ENCODE measurements around the gene MBD5. TPM values are rescaled to one million over a fixed set of nuclear protein-coding genes. Genes with fewer than 3 reads are reported as not detected.

Gene MBD5
- total and polyA plus RNA-seq, 4 experiments from 2014 or later: 3.1 to 64.5 (median 33.9) TPM

DNA sequence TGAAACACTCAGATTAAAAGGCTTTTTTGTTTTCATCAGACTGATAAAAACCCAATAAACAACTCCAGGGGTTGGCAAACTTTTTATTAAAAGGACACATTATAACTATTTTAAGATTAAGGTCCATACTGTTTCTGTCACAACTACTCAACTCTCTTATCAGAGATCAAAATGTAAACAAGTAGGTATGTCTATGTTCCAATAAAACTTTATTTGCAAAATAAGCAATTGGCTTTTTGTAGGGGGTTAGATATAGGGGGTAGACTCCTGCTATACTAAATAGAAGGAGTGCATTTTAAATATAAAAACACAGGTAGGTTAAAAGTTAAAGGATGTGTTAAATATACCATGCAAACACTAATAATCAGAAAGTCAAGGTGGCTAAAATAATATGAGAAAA lies 174.0 kb downstream of the MBD5 start:
- DNase-seq: no peak
- Mint-ChIP-seq H3K9me3 (no peaks in the 10 kb centered on the region), H3K27me3 (no peaks in the 10 kb centered on the region), H3K36me3 (no peaks in the 10 kb centered on the region), H3K4me1 (peaks cover 0 to 5% (median under 1%) of the 10 kb centered on the region in 4 donors), H3K4me3 (no peak overlapping the region), H3K27ac (no peak overlapping the region)
- no peaks in the 10 kb centered on the region for H3K9me3 ChIP-seq (ENCODE audit: control insufficient read depth in 1 of 2, low read length in 2 of 2)
- CTCF ChIA-PET (ENCODE audit: partially characterized antibody): no interaction called here
- no peaks in the 10 kb centered on the region for H3K4me1 ChIP-seq (ENCODE audit: insufficient read depth, low read length)
- intact Hi-C loops (cut with micrococcal nuclease): no loop called here
- POLR2A ChIA-PET (ENCODE audit: partially characterized antibody): no interaction called here
- H3K27me3 ChIP-seq (ENCODE audit: insufficient read depth, low read length): no peaks in the 10 kb centered on the region
- no peaks in the 10 kb centered on the region for H3K36me3 ChIP-seq (ENCODE audit: insufficient read depth, low read length)
- no peak overlapping the region for H3K27ac ChIP-seq (ENCODE audit: low read depth, low read length)
- no peak overlapping the region for H3K4me3 ChIP-seq (ENCODE audit: low read length in 2 of 2)

- Mint-ChIP-seq H3K4me3 (no peak overlapping the region), H3K27ac (peak overlapping the region in 2 of 7 donors; percentile 35 to 75), H3K36me3 (peaks cover 4 to 8% of the 10 kb centered on the region in 2 donors), H3K4me1 (peaks cover 0 to 5% (median under 1%) of the 10 kb centered on the region in 4 donors), H3K27me3 (no peaks in the 10 kb centered on the region), H3K9me3 (peaks cover 0 to 1% (median 0%) of the 10 kb centered on the region in 8 donors)
- CTCF ChIA-PET (ENCODE audit: partially characterized antibody): interaction anchor here (2.1 to 2.9 kb wide), 2 partner anchors 211 to 212 kb away, joined by 6 to 11 read pairs; no protein-coding TSS in a partner anchor
- Histone ChIP-seq H3K4me3 (ENCODE audit: low read length in 2 of 2) (no peak overlapping the region), H3K9me3 (ENCODE audit: control insufficient read depth in 1 of 2, low read length in 2 of 2) (no peaks in the 10 kb centered on the region), H3K4me1 (ENCODE audit: insufficient read depth, low read length) (no peaks in the 10 kb centered on the region), H3K27me3 (ENCODE audit: insufficient read depth, low read length) (no peaks in the 10 kb centered on the region), H3K36me3 (ENCODE audit: insufficient read depth, low read length) (no peaks in the 10 kb centered on the region), H3K27ac (ENCODE audit: low read depth, low read length) (no peak overlapping the region)
- POLR2A ChIA-PET (ENCODE audit: partially characterized antibody): no interaction called here
- intact Hi-C loops (cut with micrococcal nuclease): no loop called here
- peak in 4 of 5 donors; percentile 17 to 23 (median 20) for DNase-seq
Measured at GRCh38 chr2:148201075-148202004, 180.4 kb downstream of the MBD5 start.

DNA sequence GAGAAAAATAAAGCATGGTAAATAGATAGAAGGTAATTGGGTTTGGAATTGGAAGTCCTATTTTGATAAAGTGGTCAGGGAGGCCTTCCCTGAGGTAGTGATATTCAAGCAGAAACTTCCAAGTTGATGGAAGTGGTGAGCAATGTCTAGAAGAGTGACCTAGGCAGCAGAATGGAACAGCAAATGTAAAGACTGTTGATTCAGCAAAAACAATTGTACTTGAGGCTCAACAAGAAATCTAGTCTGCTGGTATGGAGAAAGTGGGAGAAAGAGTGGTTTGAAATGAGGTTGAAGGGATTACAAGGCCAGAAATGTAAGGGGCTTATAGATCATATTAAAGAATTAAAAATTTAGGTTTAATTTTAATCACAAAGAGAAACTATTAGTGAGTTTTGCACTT lies 181.3 kb downstream of the MBD5 start:
- POLR2A ChIA-PET (ENCODE audit: partially characterized antibody): no interaction called here
- Histone ChIP-seq H3K27ac (ENCODE audit: low read depth, low read length) (no peak overlapping the region), H3K4me1 (ENCODE audit: insufficient read depth, low read length) (no peaks in the 10 kb centered on the region), H3K4me3 (ENCODE audit: low read length in 2 of 2) (no peak overlapping the region), H3K36me3 (ENCODE audit: insufficient read depth, low read length) (no peaks in the 10 kb centered on the region), H3K9me3 (ENCODE audit: control insufficient read depth in 1 of 2, low read length in 2 of 2) (no peaks in the 10 kb centered on the region), H3K27me3 (ENCODE audit: insufficient read depth, low read length) (no peaks in the 10 kb centered on the region)
- no peak overlapping the region for H3K4me3 Mint-ChIP-seq
- intact Hi-C loops (cut with micrococcal nuclease): no loop called here
- peaks cover 6 to 8% of the 10 kb centered on the region in 2 donors for H3K36me3 Mint-ChIP-seq
- no peak for DNase-seq
- CTCF ChIA-PET (ENCODE audit: partially characterized antibody): interaction anchor here (2.1 kb wide), 1 partner anchor 212 kb away, joined by 6 read pairs; no protein-coding TSS in a partner anchor
- H3K9me3 Mint-ChIP-seq: peaks cover 0 to 1% (median 0%) of the 10 kb centered on the region in 8 donors
- H3K27me3 Mint-ChIP-seq: no peaks in the 10 kb centered on the region
- H3K4me1 Mint-ChIP-seq: peaks cover 0 to under 1% (median 0%) of the 10 kb centered on the region in 4 donors
- no peak overlapping the region for H3K27ac Mint-ChIP-seq

DNA sequence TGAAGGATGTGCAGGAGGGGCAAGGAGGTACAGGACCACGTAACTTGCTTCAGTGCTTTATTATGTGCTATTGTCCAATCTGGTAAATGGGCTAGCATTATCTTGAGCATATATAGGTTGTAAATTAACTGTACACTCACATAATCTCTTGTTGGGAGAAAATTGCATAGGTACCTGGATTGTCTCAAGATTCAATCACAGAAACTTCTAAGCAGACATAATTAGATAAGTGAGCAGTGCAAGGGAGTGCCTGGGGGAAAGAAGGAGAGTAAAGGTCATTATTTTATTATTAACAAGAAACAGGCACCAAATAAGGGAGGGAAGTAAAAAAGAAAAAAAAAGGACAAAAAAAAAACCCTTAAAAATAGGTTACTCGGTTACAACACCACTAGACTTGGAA lies 186.2 kb downstream of the MBD5 start:
- no peak overlapping the region for H3K4me3 ChIP-seq (ENCODE audit: low read length in 2 of 2)
- H3K36me3 ChIP-seq (ENCODE audit: insufficient read depth, low read length): no peaks in the 10 kb centered on the region
- Mint-ChIP-seq H3K36me3 (peaks cover 8 to 14% of the 10 kb centered on the region in 2 donors), H3K4me3 (no peak overlapping the region), H3K9me3 (peaks cover 0 to 1% (median 0%) of the 10 kb centered on the region in 8 donors), H3K27me3 (no peaks in the 10 kb centered on the region), H3K27ac (peak overlapping the region in 2 of 7 donors; percentile 8 to 15), H3K4me1 (no peaks in the 10 kb centered on the region)
- DNase-seq: no peak
- no peaks in the 10 kb centered on the region for H3K4me1 ChIP-seq (ENCODE audit: insufficient read depth, low read length)
- intact Hi-C loops (cut with micrococcal nuclease): no loop called here
- CTCF ChIA-PET (ENCODE audit: partially characterized antibody): no interaction called here
- no peaks in the 10 kb centered on the region for H3K9me3 ChIP-seq (ENCODE audit: control insufficient read depth in 1 of 2, low read length in 2 of 2)
- H3K27ac ChIP-seq (ENCODE audit: low read depth, low read length): no peak overlapping the region
- H3K27me3 ChIP-seq (ENCODE audit: insufficient read depth, low read length): no peaks in the 10 kb centered on the region
- POLR2A ChIA-PET (ENCODE audit: partially characterized antibody): no interaction called here

DNA sequence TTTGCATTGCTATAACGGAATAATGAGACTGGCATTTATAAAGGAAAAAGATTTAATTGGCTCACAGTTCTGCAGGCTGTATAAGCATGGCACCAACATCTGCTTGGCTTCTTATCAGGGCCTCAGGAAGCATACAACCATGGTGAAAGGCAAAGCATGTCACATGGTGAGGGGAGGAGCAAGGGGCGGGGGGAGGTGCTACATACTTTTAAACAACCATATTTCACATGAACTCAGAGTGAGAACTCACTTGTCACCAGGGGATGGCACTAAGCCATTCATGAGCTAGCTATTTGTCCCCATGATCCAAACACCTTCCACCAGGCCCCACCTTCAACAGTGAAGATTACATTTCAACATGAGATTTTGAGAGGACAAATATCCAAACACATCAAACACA lies 188.7 kb downstream of the MBD5 start:
- H3K27me3 ChIP-seq (ENCODE audit: insufficient read depth, low read length): no peaks in the 10 kb centered on the region
- H3K9me3 ChIP-seq (ENCODE audit: control insufficient read depth in 1 of 2, low read length in 2 of 2): no peaks in the 10 kb centered on the region
- H3K4me3 ChIP-seq (ENCODE audit: low read length in 2 of 2): no peak overlapping the region
- H3K4me1 Mint-ChIP-seq: peaks cover 0 to 3% (median 0%) of the 10 kb centered on the region in 4 donors
- no peak overlapping the region for H3K27ac Mint-ChIP-seq
- H3K36me3 Mint-ChIP-seq: peaks cover 4 to 16% of the 10 kb centered on the region in 2 donors
- H3K27ac ChIP-seq (ENCODE audit: low read depth, low read length): no peak overlapping the region
- POLR2A ChIA-PET (ENCODE audit: partially characterized antibody): no interaction called here
- H3K4me1 ChIP-seq (ENCODE audit: insufficient read depth, low read length): no peaks in the 10 kb centered on the region
- no peaks in the 10 kb centered on the region for H3K27me3 Mint-ChIP-seq
- CTCF ChIA-PET (ENCODE audit: partially characterized antibody): no interaction called here
- H3K9me3 Mint-ChIP-seq: no peaks in the 10 kb centered on the region
- intact Hi-C loops (cut with micrococcal nuclease): no loop called here
- no peak for DNase-seq
- H3K36me3 ChIP-seq (ENCODE audit: insufficient read depth, low read length): no peaks in the 10 kb centered on the region
- H3K4me3 Mint-ChIP-seq: no peak overlapping the region

GRCh38 chr2:148218326-148219075 lies 197.6 kb downstream of the MBD5 start:
- no peaks in the 10 kb centered on the region for H3K36me3 ChIP-seq (ENCODE audit: insufficient read depth, low read length)
- H3K27ac Mint-ChIP-seq: no peak overlapping the region
- H3K27me3 ChIP-seq (ENCODE audit: insufficient read depth, low read length): no peaks in the 10 kb centered on the region
- intact Hi-C loops (cut with micrococcal nuclease): no loop called here
- no peak overlapping the region for H3K4me3 ChIP-seq (ENCODE audit: low read length in 2 of 2)
- peaks cover 33 to 34% of the 10 kb centered on the region in 2 donors for H3K36me3 Mint-ChIP-seq
- H3K4me3 Mint-ChIP-seq: no peak overlapping the region
- ChIA-PET POLR2A (ENCODE audit: partially characterized antibody) (no interaction called here), CTCF (ENCODE audit: partially characterized antibody) (interaction anchor here (1.4 kb wide), 1 partner anchor 291 kb away, joined by 4 read pairs; no protein-coding TSS in a partner anchor)
- no peak overlapping the region for H3K27ac ChIP-seq (ENCODE audit: low read depth, low read length)
- H3K9me3 ChIP-seq (ENCODE audit: control insufficient read depth in 1 of 2, low read length in 2 of 2): peaks cover 0 to 3% of the 10 kb centered on the region in 2 donors
- H3K4me1 Mint-ChIP-seq: peaks cover 0 to 5% (median 2%) of the 10 kb centered on the region in 4 donors
- no peaks in the 10 kb centered on the region for H3K4me1 ChIP-seq (ENCODE audit: insufficient read depth, low read length)
- no peak for DNase-seq
- no peaks in the 10 kb centered on the region for H3K27me3 Mint-ChIP-seq
- H3K9me3 Mint-ChIP-seq: peaks cover 4 to 29% (median 21%) of the 10 kb centered on the region in 8 donors

GRCh38 chr2:148221166-148221565 lies 200.3 kb downstream of the MBD5 start:
- no peak overlapping the region for H3K4me3 Mint-ChIP-seq
- H3K36me3 Mint-ChIP-seq: peaks cover 39 to 47% of the 10 kb centered on the region in 2 donors
- no peaks in the 10 kb centered on the region for H3K4me1 ChIP-seq (ENCODE audit: insufficient read depth, low read length)
- no peaks in the 10 kb centered on the region for H3K36me3 ChIP-seq (ENCODE audit: insufficient read depth, low read length)
- no peaks in the 10 kb centered on the region for H3K27me3 Mint-ChIP-seq
- ChIA-PET POLR2A (ENCODE audit: partially characterized antibody) (no interaction called here), CTCF (ENCODE audit: partially characterized antibody) (no interaction called here)
- H3K27ac Mint-ChIP-seq: no peak overlapping the region
- peaks cover 4 to 48% (median 29%) of the 10 kb centered on the region in 8 donors for H3K9me3 Mint-ChIP-seq
- H3K27me3 ChIP-seq (ENCODE audit: insufficient read depth, low read length): no peaks in the 10 kb centered on the region
- DNase-seq: no peak
- peaks cover 2 to 16% (median 11%) of the 10 kb centered on the region in 4 donors for H3K4me1 Mint-ChIP-seq
- peaks cover 0 to 3% of the 10 kb centered on the region in 2 donors for H3K9me3 ChIP-seq (ENCODE audit: control insufficient read depth in 1 of 2, low read length in 2 of 2)
- intact Hi-C loops (cut with micrococcal nuclease): no loop called here
- no peak overlapping the region for H3K27ac ChIP-seq (ENCODE audit: low read depth, low read length)
- no peak overlapping the region for H3K4me3 ChIP-seq (ENCODE audit: low read length in 2 of 2)
